HG03460 (cell line): ENCODE results near the gene OR6N1.

Source experiments
- ATAC-seq: cut with Tn5 transposase; IDR thresholded peaks from one replicate; pipeline ENCODE4 v1.9.1; 2021; ENCODE audit not compliant: unreplicated experiment

The OR6N1 gene, protein sequence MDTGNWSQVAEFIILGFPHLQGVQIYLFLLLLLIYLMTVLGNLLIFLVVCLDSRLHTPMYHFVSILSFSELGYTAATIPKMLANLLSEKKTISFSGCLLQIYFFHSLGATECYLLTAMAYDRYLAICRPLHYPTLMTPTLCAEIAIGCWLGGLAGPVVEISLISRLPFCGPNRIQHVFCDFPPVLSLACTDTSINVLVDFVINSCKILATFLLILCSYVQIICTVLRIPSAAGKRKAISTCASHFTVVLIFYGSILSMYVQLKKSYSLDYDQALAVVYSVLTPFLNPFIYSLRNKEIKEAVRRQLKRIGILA

DNA sequence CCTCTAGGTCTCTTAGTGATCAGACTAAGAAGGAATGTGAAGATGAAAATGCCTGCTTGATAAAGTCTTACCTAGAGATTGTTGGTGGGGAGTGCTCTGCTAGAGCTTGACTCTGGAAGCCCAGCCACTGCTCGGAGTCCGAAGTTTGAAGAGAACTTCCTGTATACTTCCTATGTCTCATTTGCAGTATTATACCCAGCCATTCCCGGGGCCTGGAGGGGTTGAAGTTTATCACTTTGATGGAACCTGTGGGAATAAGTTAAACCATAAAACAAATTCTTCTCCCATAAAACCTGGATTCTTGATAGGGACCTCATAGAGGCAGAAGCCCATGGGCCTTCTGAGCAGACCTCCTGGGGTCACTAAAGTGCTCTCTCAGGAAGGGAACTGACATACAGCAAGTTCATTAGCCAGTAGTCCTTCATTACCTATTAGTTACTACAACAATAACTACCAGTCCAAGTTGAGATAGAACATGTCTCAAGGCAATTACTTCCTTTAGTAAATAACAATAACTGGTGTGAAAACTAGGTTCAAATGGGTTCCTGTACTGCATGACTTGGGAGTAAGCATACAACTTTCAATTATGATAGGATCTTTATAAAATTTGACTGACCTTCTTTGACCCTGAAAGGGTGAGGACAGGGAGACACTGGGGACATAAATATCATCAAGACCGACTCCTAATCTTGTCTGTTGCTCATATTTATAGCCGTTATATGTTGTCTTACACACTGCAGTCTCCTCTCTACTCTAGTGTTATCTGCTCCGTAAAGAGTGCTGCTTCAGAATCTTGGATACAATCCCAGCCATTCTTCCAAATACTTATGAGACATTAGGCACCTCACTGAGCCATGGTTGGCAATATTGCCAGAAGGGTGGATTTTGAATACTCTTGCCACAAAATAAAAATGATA is at the start of gene OR6N1:
TSS of gene OR6N1 (minus strand) at position 246 of the 917 bp plus-strand sequence. CDS start 5,513 bp downstream, outside the sequence.
- no peak for ATAC-seq

DNA sequence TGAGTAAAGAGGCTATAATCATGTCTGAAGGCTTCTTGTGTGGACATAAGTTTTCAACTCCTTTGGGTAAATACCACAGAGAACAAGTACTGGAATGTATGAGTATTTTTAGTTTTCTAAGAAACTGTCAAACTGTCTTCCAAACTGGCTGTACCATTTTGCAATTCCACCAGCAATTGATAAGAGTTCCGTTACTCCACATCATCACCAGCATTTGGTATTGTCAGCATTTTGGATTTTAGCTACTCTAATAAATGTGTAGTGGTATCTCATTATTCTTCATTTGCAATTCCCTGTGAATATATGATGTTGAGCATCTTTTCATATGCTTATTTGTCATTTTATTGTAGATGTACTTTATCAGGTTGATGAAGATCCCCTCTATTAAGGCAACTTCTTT is 49.7 kb upstream of the OR6N1 start:
- ATAC-seq: no peak

DNA sequence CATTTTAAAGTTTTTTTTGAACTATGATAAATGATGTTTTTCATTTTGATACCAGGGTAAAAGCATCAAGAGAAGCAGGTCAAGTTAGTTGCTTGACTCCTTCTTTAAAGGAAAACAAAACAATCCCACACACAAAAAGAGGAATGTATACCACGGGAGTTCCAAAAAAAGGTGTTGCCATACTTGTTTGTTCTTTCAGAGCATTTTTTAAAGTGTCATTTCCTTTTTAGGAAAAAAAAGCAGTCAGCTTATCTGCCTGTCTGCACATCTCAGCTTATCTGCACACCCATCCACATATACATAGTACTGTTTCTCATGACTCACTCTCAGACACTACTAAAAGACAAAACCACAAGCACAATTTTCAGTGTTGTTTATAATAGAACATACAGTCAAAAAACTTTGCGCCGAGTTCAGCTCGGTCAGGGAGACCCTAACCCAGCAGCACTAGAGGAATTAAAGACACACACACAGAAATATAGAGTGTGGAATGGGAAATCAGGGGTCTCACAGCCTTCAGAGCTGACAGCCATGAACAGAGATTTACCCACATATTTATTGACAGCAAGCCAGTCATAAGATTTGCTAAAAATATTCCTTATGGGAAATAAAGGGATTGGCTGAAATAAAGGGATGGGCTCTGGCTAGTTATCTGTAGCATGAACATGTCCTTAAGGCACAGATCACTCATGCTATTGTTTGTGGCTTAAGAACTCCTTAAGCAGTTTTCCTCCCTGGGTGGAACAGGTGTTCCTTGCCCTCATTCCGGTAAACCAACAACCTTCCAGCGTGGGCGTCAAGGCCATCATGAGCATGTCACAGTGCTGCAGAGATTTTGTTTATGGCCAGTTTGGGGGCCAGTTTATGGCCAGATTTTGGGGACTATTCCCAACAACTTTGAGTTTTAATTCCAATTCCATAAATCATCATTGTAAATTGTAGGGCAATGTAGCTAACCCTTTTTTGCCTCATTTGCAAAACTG is 47.8 kb upstream of the OR6N1 start:
- ATAC-seq: no peak

DNA sequence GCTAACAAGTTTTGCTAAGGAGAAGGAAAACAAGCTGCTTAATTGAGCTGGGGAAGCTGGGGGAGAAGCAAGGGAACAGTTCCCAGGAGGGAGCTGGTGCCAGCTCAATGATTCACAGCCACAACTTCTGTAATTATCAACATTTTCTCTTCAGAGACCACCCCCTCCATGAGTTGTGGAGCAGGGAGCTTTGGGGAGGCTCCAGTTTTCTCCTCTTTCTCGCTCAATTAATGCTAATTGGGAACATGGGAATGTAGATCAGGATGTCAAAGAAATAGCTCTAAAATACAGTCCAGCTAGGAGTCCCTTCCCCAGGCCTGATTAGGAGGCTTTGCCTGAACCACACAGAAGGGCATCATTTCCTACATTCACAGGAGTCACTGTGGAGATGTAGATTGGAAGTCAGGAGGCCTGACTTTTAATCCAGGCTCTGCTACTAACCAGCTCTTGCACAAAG is 47.0 kb upstream of the OR6N1 start:
- ATAC-seq: no peak

DNA sequence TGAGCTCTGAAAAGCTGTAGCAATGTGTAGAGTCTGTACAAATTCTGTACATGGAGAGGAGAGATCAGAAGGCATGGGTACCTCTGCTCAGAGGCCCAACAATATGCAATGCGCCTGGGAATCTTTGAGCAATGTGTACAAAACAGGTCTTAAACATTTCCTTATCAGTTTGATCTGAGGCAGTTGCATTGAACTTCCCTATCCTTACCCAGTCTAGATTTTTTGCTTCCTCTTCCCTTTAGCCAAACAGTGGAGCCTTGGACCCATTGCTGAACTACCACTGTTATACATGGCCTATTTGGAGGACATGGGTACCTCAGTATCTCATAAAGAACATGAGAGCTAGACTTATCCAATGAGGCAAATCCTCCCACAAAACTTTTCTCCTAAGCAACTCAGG is 46.6 kb upstream of the OR6N1 start:
- no peak for ATAC-seq

DNA sequence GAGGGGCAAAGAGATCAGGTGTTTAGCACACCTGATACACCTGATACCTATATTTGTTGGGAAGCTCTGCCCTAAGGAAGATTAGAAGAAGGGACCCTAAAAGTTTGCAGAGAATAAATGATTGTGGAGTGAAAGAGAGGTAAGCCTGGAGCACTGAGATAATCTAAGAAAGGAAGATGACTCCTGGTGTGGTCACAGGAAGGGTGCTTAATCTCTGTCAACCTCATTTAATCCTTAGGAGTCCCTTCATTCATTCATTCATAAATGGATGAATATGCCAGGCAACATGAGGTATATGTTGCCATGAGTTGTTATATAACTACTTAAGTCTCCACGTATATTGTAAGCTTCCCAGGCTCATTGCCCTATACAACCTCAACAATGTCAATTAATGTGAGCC is 43.0 kb upstream of the OR6N1 start:
- ATAC-seq: no peak

DNA sequence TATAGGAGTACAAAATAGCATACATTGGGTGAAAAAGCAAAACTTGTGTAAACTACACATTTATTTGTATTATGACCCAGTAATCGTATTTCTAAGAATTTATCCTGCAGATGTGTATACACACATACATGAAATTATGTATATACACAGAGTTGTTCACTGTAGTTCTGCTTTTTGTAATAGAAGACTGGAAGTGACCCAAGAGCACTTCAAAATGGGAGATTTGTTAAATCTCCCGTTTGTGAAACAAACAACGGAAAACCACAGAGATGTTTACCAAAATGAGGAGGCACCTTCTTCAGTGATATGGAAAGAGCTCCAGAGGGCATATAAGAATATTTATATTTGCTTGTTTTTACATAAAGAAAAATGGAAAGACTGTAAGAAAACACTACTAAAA is 41.2 kb upstream of the OR6N1 start:
- no peak for ATAC-seq

DNA sequence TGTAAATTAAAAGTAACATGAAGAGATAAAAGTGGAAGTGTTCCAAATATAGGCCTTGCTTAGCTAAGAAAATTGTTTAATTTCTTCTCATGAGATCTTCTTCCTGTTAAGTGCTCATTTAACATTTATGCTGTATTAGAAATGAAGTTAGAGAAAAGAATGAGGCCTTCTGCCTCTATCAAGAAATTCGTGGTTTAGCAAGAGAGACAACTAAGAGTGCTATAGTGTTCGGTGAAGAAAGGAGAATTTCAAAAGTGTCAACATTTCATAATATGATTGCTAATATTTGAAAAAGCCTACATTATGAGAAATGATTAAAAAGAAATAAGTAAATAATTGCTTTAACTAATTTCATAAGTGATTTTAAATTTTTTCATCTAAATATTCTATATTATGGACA is 40.3 kb upstream of the OR6N1 start:
- no peak for ATAC-seq

DNA sequence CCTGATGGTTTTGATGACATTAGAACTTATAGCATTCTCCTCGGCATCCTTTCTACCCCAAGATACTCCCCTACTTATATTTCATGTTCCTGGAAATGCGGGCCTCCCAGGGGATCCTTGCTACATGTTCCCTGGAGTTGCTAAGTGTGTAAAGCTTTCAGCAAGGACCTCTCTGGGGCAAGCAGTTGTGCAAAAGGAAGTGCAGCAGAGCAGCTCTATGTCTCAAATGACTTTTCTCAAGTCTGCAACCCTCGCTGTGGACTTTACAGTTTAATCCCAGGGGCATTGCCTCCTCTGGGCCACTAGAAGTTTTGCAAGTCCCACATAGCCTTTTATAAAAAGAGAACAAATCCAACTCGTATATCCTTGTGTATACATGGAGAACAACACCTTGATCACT is 38.3 kb upstream of the OR6N1 start:
- ATAC-seq: no peak

DNA sequence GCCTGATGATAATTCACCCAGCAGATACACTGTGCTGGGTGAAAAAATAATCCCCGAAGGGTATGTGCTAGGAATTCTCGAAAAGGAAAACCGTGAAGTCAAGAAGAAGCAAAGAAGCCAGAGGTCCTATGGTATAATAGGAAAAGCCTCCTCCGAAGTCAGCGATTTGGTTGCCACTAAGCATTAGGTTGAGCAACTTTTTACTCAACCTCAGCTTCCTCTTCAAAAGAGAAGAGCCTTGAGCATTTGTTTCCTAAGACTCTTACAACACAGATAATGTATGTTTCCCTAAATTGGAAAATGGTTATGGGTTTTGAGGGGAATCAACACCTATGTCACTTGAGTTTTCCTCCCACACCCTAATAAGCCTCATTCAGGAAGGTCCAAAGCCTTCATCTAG is 37.9 kb upstream of the OR6N1 start:
- no peak for ATAC-seq

DNA sequence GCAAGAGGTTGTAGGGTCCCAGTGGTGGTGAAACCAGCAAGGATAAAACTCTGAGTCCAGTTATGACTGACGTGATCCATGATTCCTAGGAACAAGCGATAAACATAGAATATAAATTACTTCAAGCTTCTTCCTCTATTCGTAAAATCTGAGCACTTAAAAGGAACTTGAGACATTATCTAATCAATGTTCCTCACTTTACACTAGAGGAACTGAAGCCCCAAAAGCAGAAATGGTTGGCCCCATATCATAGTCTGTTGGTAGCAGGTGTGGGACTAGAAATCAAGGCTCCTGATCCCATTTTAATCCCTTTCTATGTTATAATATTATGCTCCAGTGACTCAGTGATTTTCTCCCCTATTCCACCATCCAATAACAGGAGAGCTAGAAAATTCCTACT is 37.3 kb upstream of the OR6N1 start:
- no peak for ATAC-seq

DNA sequence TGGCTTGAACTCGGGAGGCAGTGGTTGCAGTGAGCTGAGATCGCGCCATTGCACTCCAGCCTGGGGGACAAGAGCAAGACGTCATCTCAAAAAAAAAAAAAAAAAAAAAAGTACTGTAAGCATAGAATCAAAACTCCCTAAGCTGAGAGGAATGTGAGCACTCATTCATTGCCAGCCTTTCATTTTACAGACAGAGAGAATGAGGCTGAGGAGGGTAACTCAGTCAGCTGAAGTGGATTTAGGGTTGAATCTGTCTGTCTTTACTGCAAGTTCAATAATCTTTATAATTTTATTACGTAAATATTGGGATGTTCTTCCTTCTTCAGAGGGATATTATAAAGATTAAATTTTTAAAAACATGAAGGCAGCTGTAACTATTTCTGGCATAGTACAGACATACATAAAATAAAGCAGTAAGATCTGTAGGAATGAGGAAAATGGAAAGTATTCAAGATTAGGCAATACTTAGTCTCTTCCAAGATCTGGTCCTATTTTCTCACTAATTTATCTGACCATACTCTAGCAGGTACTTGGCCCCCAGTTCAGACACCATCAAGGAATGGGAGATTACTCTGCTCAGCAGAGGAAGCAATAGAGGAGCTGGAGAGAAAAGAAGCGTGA is 35.0 kb upstream of the OR6N1 start:
- no peak for ATAC-seq

DNA sequence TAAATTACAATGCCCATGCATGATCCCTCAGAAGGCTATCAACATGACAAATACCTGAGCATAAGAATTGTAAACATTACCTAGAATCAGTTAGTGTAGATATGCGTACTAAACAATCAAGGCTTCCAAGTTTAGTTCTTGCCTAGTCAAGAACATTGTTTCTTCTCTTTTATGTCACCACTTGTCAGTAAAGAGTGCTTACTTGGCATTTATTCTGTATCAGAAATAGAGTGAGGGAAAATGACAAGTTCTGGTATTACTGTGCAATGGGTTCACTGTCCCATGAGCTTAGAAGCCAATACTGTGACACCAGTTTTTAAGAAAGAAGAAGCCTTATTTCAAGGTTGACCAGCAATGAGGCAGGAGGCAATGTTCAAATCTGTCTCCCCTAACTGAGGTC is 31.7 kb upstream of the OR6N1 start:
- no peak for ATAC-seq

DNA sequence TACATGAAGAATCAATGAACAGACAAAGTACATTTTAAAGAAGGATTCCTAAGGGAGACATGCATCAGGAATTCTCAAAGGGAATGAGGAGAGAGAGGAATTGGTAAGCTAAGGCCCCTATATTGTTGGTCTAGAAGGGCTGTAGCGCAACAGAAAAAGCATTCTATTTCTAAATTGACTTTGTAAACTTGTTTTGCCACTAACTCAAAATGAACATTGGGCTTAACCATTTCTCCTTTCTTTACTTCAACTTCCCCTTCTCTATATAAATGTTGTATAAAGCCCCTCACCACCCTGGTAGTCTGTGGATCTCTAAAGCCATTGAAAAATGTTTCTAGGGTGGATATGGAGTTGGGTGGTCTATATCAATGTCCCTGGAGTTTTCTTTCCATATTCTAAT is 29.4 kb upstream of the OR6N1 start:
- ATAC-seq: no peak

DNA sequence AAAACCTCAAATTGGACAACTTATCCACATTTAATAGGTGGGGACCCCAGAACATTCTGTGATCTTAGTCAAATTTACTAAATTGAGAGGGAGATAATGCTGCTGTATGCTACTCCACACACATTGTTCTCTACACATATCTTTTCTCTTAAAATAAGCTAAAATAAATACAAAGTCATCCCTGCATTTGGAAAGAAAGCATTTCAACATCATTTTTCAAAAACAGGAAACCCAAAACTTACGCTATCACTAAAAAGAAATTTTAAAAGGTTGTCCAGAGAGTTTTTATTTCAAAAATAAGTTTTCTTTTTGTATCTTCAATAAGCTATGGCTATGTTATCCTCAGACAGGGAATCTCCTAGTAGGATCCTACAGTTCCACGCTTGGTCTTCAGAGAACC is 28.5 kb upstream of the OR6N1 start:
- ATAC-seq: no peak

DNA sequence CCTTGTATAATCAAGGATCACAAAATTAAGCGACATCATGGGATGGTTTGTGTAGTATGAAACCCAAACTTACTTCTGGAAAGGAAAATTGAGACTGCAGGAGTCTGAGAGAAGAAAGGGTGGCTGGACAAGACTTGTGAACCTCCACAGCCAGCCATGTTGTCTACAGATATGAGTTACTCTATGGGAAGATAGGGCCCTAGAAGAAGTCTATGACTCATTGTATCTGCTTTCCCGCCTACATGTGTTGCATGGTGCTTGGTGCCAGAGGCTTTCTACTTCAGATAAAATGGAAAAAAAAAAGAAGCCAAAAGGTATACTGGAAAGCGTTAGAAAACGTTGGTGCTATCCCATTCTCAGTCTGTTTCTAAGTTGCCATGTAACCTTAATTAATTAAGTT is 27.7 kb upstream of the OR6N1 start:
- ATAC-seq: no peak

DNA sequence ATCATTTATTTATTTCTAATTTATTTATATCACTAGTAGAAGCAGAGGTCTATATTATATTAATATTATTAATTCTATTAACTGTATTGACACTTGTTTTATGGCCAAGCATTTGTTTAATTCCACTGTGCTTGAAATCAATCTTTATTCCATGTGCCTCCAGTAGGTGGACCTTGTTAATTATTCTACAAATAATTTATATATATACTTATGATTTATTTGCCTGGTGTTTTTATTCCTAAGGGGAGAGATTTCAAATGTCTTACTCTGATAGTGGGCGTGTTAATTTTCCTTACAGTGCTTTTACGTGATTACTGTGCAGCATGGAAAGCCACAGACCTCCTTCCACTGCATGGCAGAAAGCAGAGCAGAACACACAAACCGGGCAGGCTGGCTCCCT is 26.5 kb upstream of the OR6N1 start:
- ATAC-seq: no peak

DNA sequence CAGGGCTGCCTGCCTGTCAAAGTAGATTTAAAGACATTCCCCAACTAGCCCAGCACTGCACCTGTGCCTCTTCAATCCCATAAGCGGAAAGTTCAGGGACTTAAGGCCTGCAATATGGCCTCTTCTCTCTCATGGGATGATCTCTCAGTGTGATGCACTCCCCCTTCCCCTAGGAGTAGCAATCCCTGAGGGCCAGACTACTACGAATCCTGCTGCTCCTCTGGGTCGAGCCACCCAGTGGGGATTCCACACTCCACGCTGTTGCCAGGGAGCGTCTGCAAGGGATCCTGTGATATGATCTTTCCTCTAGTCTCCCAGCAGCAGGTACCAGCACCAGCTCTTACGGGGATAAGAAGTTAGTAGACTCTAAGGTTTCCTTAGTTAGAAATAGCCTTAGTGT is 22.3 kb upstream of the OR6N1 start:
- ATAC-seq: no peak

DNA sequence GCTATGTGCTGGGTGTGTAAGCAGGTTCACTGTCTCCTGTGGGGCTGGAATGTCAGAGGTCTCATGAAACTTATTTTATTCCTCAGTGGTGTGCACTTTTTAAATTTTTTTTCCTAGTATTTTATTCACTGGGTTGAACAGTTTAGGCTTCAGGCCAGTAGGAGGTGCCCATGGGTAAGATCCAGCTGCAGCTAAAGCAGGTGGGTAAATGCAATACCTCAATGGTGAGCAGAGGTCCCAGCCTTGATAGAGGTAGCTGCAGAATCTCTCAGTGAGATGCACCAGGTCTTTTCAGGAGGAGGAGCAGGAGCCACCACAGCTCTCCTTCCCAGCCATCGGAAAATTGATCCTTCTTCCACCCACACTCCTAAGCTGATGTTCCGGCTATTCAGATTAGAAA is 21.6 kb upstream of the OR6N1 start:
- ATAC-seq: no peak

DNA sequence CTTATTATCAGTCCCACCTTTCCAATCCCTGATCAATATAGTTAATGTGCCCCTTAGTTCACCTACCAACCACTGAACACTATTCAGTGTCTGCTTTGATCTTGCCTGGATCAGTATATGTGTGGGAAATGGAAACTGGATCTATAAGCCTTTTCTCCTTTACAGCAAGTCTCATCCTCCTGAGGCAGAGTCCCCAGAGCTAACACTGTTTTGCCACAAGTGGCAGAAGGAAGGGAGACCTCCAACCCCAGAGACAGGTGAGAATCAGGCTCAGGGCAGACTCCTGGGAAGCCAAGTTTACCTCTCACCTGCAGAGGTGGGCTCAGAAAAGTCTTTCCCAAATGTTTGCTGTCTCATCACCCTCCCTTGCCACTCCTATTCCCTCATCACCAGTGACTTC is 9.1 kb upstream of the OR6N1 start, which contains the start of gene OR6N2:
TSS of gene OR6N2 (minus strand) at position 101 of the 400 bp plus-strand sequence. CDS start 3,569 bp downstream, outside the sequence.
- ATAC-seq: no peak
